ENCODE measurements around the gene WARS2. TPM values are rescaled to one million over a fixed set of nuclear protein-coding genes. Genes with fewer than 3 reads are reported as not detected.

The WARS2 gene
- total RNA-seq, 4 donors from 2014 or later, result 5.8 to 12.6 (median 10.0) TPM

DNA sequence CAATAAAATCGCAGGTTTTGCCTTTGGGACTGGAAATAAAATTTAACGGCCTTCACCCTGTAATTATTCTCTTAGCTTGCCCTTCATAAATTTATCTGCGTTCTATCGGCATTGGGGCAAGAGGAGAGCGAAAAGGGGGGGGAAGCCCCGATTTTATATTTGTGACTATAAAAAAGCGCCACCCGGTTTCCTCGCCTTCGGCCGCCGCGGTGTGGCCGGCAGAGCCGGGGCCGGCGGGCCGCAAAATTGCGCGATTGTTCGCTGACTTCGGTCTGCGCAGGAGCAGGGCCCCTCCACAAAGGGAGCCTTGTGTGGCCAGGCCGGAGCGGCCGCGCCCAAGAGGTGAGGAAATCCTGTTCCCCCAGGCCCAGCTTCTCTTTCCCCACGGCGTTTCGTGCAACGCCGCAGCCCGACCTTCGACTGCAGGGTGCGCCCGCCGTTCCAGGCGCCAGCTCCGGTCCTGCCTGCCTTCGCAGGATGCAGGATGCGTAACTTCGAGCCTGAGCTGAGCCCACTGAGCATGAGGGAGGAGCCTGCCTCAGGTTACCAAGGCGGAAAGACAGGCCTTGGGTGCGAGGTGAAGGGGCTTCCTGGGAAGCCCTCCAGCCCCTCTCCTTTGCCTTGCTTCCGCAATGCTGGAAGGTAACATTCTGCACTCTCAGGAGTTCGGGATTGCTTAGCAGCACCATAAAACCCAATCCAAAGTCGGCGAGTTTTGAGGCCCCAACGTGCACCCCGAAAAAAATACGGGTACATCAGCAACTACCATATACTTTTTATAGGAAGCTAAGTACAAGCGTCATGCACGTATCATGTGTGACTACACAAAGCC lies 147.4 kb downstream of the WARS2 start:
- intact Hi-C loops (cut with DNase I), result no loop called here
- Histone ChIP-seq H3K4me3 (no peak overlapping the region), H3K4me1 (peaks cover 2 to 24% (median 14%) of the 10 kb centered on the region in 4 donors), H3K36me3 (no peaks in the 10 kb centered on the region), H3K27me3 (peaks cover 0 to 100% (median 90%) of the 10 kb centered on the region in 4 donors), H3K9me3 (peaks cover 0 to 5% (median 0%) of the 10 kb centered on the region in 4 donors), H3K27ac (replicated peaks in 1 of 4) (no peak overlapping the region)
- TF ChIP-seq, protein P1, sequence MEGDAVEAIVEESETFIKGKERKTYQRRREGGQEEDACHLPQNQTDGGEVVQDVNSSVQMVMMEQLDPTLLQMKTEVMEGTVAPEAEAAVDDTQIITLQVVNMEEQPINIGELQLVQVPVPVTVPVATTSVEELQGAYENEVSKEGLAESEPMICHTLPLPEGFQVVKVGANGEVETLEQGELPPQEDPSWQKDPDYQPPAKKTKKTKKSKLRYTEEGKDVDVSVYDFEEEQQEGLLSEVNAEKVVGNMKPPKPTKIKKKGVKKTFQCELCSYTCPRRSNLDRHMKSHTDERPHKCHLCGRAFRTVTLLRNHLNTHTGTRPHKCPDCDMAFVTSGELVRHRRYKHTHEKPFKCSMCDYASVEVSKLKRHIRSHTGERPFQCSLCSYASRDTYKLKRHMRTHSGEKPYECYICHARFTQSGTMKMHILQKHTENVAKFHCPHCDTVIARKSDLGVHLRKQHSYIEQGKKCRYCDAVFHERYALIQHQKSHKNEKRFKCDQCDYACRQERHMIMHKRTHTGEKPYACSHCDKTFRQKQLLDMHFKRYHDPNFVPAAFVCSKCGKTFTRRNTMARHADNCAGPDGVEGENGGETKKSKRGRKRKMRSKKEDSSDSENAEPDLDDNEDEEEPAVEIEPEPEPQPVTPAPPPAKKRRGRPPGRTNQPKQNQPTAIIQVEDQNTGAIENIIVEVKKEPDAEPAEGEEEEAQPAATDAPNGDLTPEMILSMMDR (IDR thresholded peaks at IDR 0.05), result no peak
- no peak for TF ChIP-seq POLR2AphosphoS5 (IDR thresholded peaks at IDR 0.05)
- no peak for TF ChIP-seq POLR2A (IDR thresholded peaks at IDR 0.05; ENCODE audit: low read depth)
- DNase-seq (ENCODE audit: extremely low spot score), result no peak
- 19% methylated on average over 30 of the region's 53 CpGs for WGBS

DNA sequence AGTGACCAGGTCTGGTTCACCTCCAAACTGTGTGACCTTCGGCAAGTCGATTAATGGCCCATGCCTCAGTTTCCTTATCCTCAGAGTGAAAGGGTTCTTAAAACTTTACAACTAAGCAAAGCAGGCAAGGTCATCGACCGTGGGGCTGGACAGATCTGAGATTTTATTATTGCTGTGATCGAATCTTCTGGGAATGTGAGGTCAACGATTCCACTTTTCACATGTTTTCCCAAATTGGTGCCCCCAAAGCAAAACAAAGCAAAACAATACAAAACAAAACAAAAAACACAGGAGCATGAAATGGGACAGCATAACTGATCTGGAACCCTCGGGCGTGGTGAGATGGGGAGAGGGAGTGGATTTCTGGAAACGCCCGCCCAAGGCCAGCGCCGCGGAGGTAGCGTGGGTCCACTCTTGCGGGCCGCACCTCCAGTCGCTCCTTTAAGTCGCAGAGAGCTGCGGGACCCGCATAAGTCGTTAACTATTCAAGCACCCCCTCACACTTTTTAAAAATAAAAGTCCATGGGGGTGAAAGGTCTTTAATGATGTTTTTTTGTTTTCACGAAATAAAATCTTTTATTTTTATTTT lies 148.1 kb downstream of the WARS2 start:
- H3K27me3 ChIP-seq, result peaks cover 0 to 100% (median 90%) of the 10 kb centered on the region in 4 donors
- no peak overlapping the region for H3K27ac ChIP-seq (replicated peaks in 1 of 4)
- no peak overlapping the region for H3K4me3 ChIP-seq
- peaks cover 0 to 5% (median 0%) of the 10 kb centered on the region in 4 donors for H3K9me3 ChIP-seq
- WGBS, result 22% methylated on average over 22 of the region's 22 CpGs
- no peak for TF ChIP-seq POLR2AphosphoS5 (IDR thresholded peaks at IDR 0.05)
- no peak for TF ChIP-seq POLR2A (IDR thresholded peaks at IDR 0.05; ENCODE audit: low read depth)
- TF ChIP-seq, protein P1 (IDR thresholded peaks at IDR 0.05), result no peak
- TF ChIP-seq EP300 (IDR thresholded peaks at IDR 0.05), result no peak
- peaks cover 9 to 32% (median 22%) of the 10 kb centered on the region in 4 donors for H3K4me1 ChIP-seq
- no peaks in the 10 kb centered on the region for H3K36me3 ChIP-seq
- intact Hi-C loops (cut with DNase I), result no loop called here
- DNase-seq (ENCODE audit: extremely low spot score), result no peak

DNA sequence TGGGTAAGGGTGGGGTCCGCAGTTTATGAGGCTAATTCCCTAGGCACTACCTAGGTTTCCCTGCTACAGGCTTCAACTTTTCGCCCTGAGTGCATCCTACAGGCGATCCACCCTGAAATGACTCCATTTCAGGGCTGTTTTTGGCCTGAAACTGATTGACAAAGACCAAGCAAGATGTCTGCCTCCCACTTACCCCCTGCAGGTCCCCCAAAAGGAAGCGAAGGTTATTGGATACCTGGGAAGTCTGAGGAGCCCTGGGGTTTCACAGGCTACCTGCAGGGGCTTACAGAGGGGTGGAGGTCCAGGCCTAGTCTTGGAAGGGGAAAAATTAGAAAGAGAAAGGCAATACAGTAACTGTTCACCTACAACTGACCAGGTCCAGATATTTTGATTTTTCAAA lies 149.0 kb downstream of the WARS2 start:
- TF ChIP-seq, protein P1 (IDR thresholded peaks at IDR 0.05), result no peak
- TF ChIP-seq POLR2A (IDR thresholded peaks at IDR 0.05; ENCODE audit: low read depth) (no peak), POLR2AphosphoS5 (IDR thresholded peaks at IDR 0.05) (no peak), EP300 (IDR thresholded peaks at IDR 0.05) (no peak)

DNA sequence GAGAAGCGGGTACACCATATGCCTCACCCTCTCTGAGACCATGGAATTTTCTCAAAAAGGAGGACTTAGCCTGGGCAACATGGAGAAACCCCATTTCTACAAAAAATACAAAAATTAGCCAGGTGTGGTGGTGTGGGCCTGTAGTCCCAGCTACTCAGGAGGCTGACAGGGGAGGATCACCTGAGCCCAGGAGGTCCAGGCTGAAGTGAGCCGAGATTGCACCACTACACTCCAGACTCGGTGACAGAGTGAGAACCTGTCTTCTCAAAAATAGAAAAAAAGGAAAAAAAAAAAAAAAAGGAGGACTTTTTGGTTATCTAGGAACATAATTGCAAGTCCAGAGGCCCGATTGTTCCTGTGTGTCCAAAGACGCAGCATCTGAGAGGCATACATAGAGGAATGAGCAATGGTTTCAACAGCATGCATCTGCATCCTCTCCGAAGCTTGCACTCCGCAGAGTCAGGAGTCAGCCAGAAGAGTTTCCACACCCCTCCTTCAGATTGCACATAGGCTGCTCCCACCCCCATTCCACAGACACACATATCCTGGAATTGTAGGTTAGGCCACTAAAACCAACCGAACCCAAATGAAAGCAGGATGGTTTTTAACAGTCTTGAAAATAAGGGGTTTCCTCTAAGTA lies 149.8 kb downstream of the WARS2 start:
- no peak for DNase-seq (ENCODE audit: extremely low spot score)
- Histone ChIP-seq H3K36me3 (no peaks in the 10 kb centered on the region), H3K27me3 (peaks cover 0 to 100% (median 95%) of the 10 kb centered on the region in 4 donors), H3K9me3 (peaks cover 0 to 5% (median 0%) of the 10 kb centered on the region in 4 donors), H3K4me1 (peaks cover 17 to 49% (median 33%) of the 10 kb centered on the region in 4 donors), H3K27ac (replicated peaks in 1 of 4) (no peak overlapping the region), H3K4me3 (no peak overlapping the region)
- intact Hi-C loops (cut with DNase I), result no loop called here
- 78% methylated on average over 8 of the region's 8 CpGs for WGBS
- no peak for TF ChIP-seq POLR2AphosphoS5 (IDR thresholded peaks at IDR 0.05)
- TF ChIP-seq, protein P1 (IDR thresholded peaks at IDR 0.05), result no peak
- no peak for TF ChIP-seq POLR2A (IDR thresholded peaks at IDR 0.05; ENCODE audit: low read depth)
- TF ChIP-seq EP300 (IDR thresholded peaks at IDR 0.05), result no peak

More for the DNA sequence above, 149.0 kb downstream of the WARS2 start:
- DNase-seq (ENCODE audit: extremely low spot score), result no peak
- WGBS, result 41% methylated on average over 4 of the region's 4 CpGs
- Histone ChIP-seq H3K9me3 (peaks cover 0 to 5% (median 0%) of the 10 kb centered on the region in 4 donors), H3K4me1 (peaks cover 12 to 41% (median 30%) of the 10 kb centered on the region in 4 donors), H3K27ac (replicated peaks in 1 of 4) (no peak overlapping the region), H3K27me3 (peaks cover 0 to 100% (median 95%) of the 10 kb centered on the region in 4 donors), H3K4me3 (no peak overlapping the region), H3K36me3 (no peaks in the 10 kb centered on the region)
- intact Hi-C loops (cut with DNase I), result no loop called here
